NCI-H1092 treated with DMSO at 0.1 percent for 48 hours (cell line): ENCODE results near the gene LEMD2.
A peak's percentile ranks its signal among the peaks of the same experiment; 100 is the strongest.

Source experiments
- DNase-seq: peaks from one replicate; lab custom pipeline; 2025; lab: John Stamatoyannopoulos, UW

LEMD2 gene

GRCh38 chr6:33794910-33795623 is 6.1 kb upstream of the LEMD2 start:
- no peak for DNase-seq

- DNase-seq = no peak
Observed at GRCh38 chr6:33792981-33793380, 4.1 kb upstream of the LEMD2 start.

GRCh38 chr6:33791620-33792019 is 2.7 kb upstream of the LEMD2 start:
- no peak for DNase-seq

GRCh38 chr6:33790910-33791309 is 2.0 kb upstream of the LEMD2 start:
- DNase-seq = no peak

- no peak for DNase-seq
Observed at GRCh38 chr6:33790379-33790778, 1.4 kb upstream of the LEMD2 start.

GRCh38 chr6:33789550-33789895 is 593 bp upstream of the LEMD2 start:
- DNase-seq = no peak

- peak; percentile 28 for DNase-seq
Observed at GRCh38 chr6:33787954-33788693, 806 bp downstream of the LEMD2 start.

- no peak for DNase-seq
Observed at GRCh38 chr6:33787346-33787953, 1.5 kb downstream of the LEMD2 start.

GRCh38 chr6:33786736-33787135 is 2.2 kb downstream of the LEMD2 start:
- no peak for DNase-seq

GRCh38 chr6:33785778-33786177 is 3.2 kb downstream of the LEMD2 start:
- DNase-seq = no peak

GRCh38 chr6:33784787-33785186 is 4.1 kb downstream of the LEMD2 start:
- DNase-seq = no peak

GRCh38 chr6:33783781-33784520 is 5.0 kb downstream of the LEMD2 start:
- no peak for DNase-seq

GRCh38 chr6:33782561-33782960 is 6.4 kb downstream of the LEMD2 start:
- no peak for DNase-seq

GRCh38 chr6:33781131-33781975 is 7.6 kb downstream of the LEMD2 start:
- no peak for DNase-seq

GRCh38 chr6:33779895-33780294 is 9.0 kb downstream of the LEMD2 start:
- DNase-seq = no peak

GRCh38 chr6:33779290-33779689 is 9.6 kb downstream of the LEMD2 start:
- no peak for DNase-seq

GRCh38 chr6:33778444-33779121 is 10.3 kb downstream of the LEMD2 start:
- DNase-seq = no peak

- DNase-seq = no peak
Observed at GRCh38 chr6:33777398-33778388, 11.2 kb downstream of the LEMD2 start.

- DNase-seq = no peak
Observed at GRCh38 chr6:33776764-33777163, 12.2 kb downstream of the LEMD2 start.

- DNase-seq = no peak
Observed at GRCh38 chr6:33776186-33776585, 12.7 kb downstream of the LEMD2 start.
